ENCODE measurements around the gene DISC1.

GRCh38 chr1:231663211-231663792 lies 36.7 kb downstream of the DISC1 start:
- TF ChIP-seq EP300 (IDR thresholded peaks at IDR 0.05; ENCODE audit: borderline replicate concordance in 1 of 2, low read depth in 1 of 2, low read length in 1 of 2) (no peak), POLR2AphosphoS5 (IDR thresholded peaks at IDR 0.05; ENCODE audit: low read depth, low read length) (no peak), ZBTB33 (IDR thresholded peaks at IDR 0.05; ENCODE audit: borderline replicate concordance, low read depth) (no peak), RAD21 (IDR thresholded peaks at IDR 0.05; ENCODE audit: low read length) (no peak), RCOR1 (IDR thresholded peaks at IDR 0.05; ENCODE audit: low read length) (no peak), CTCF (IDR thresholded peaks at IDR 0.05) (no peak), TAF1 (IDR thresholded peaks at IDR 0.05; ENCODE audit: borderline replicate concordance, low read depth, low read length) (no peak), GATA2 (CRISPR knock-in tag; IDR thresholded peaks at IDR 0.05) (no peak), EZH2phosphoT487 (IDR thresholded peaks at IDR 0.05; ENCODE audit: borderline replicate concordance, low read depth) (no peak), TCF12 (IDR thresholded peaks at IDR 0.05) (no peak)
- TF ChIP-seq, protein P1, sequence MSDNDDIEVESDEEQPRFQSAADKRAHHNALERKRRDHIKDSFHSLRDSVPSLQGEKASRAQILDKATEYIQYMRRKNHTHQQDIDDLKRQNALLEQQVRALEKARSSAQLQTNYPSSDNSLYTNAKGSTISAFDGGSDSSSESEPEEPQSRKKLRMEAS (IDR thresholded peaks at IDR 0.05; ENCODE audit: low read depth) = no peak

Data from SK-N-SH (cell line).